K562 (cell line): ENCODE results near the gene ADIPOQ. TPM values are rescaled to one million over a fixed set of nuclear protein-coding genes. Genes with fewer than 3 reads are reported as not detected.

Experiments
- BRD9 ChIP-seq: fragments of 450-650 bp; IDR thresholded peaks from 2 replicates; pipeline ENCODE4 v1.6.1; 2018; ENCODE audit warnings: low read depth; ENCODE audit not compliant: partially characterized antibody
- C11orf30 ChIP-seq: fragments of 450-650 bp; IDR thresholded peaks from 2 replicates; pipeline ENCODE4 v1.6.1; 2016; ENCODE audit warnings: low read depth, mild to moderate bottlenecking
- CCNT2 ChIP-seq: IDR thresholded peaks from 2 replicates; pipeline ENCODE4 v1.6.1; 2011; ENCODE audit warnings: borderline replicate concordance, low read depth, mild to moderate bottlenecking, moderate library complexity, mixed read lengths, low read length; ENCODE audit not compliant: insufficient read length; ENCODE audit errors: extremely low read depth
- DPF2 ChIP-seq: fragments of 450-650 bp; IDR thresholded peaks from 2 replicates; pipeline ENCODE4 v1.6.1; 2016
- ETV1 ChIP-seq: fragments of 450-650 bp; conservative IDR thresholded peaks from 2 replicates; pipeline ENCODE4 v1.6.1; 2016; ENCODE audit warnings: missing genetic modification characterization, control low read depth, low read depth, missing compliant biosample characterization
- JUND ChIP-seq, 2 experiments: IDR thresholded peaks; 2 replicates in 1 of 2; 3 replicates in 1 of 2; pipeline ENCODE4 v1.6.1; 2011; ENCODE audit warnings: borderline replicate concordance in 2 of 2, low read depth in 2 of 2, low read length in 2 of 2, improper control_type of control experiment in 1 of 2, missing biosample characterization in 1 of 2, missing genetic modification characterization in 1 of 2, missing genetic modification reagents in 1 of 2
- KLF6 ChIP-seq: fragments of 250-450 bp; sonication (Bioruptor Pico); IDR thresholded peaks from 2 replicates; pipeline ENCODE4 v1.4.0; 2020; ENCODE audit warnings: mild to moderate bottlenecking, moderate library complexity, borderline replicate concordance
- PTRF ChIP-seq: fragments of 450-650 bp; IDR thresholded peaks from 2 replicates; pipeline ENCODE4 v1.6.1; 2016; ENCODE audit warnings: mild to moderate bottlenecking, missing genetic modification characterization, missing compliant biosample characterization
- SMARCE1 ChIP-seq: fragments of 450-650 bp; IDR thresholded peaks from 2 replicates; pipeline ENCODE4 v1.7.1; 2016; ENCODE audit warnings: mild to moderate bottlenecking
- TBL1XR1 ChIP-seq, 2 experiments: IDR thresholded peaks; 2 replicates each; pipeline ENCODE4 v1.6.1; 2012; ENCODE audit warnings: improper control_type of control experiment in 2 of 2, low read length in 2 of 2, mild to moderate bottlenecking in 1 of 2
- ZKSCAN8 ChIP-seq: fragments of 200-800 bp; sonication (Bioruptor generic); IDR thresholded peaks from 2 replicates; pipeline ENCODE4 v1.6.1; 2016; ENCODE audit warnings: missing genetic modification characterization, missing compliant biosample characterization
- polyA plus RNA-seq, 8 experiments: library from polyadenylated mRNA; depleted of rRNA in 4 of 8; stranded (reverse) in 5 of 8; unstranded in 3 of 8; fragments of >200 nt; fragmentation: Nextera tagmentation in 2 of 8; fragmentation: Illumina TruSeq in 1 of 8; extraction: Ambion mirVana in 2 of 8; extraction: Trizol in 1 of 8; gene quantifications; 2 replicates each; pipeline versions ENCODE4 v1.2.1 to v1.2.3, GENCODE V29; 2011 to 2014; ENCODE audit warnings: inconsistent platforms in 1 of 8, missing spikeins in 1 of 8
- total RNA-seq, 7 experiments: library from RNA; depleted of rRNA in 6 of 7; stranded (reverse); fragments of >200 nt in 6 of 7; fragmentation: Illumina TruSeq in 2 of 7; extraction: Trizol in 2 of 7; gene quantifications; 2 replicates each; pipeline versions ENCODE4 v1.2.1 to v1.2.3, GENCODE V29; 2011 to 2021; ENCODE audit warnings: low replicate concordance in 1 of 7
- TF ChIP-seq, protein P1 (sequence below), 3 experiments: fragments of 200-800 bp in 1 of 3; fragments of 250-450 bp in 1 of 3; fragments of 450-650 bp in 1 of 3; sonication (Bioruptor Pico) in 1 of 3; sonication (Bioruptor generic) in 1 of 3; formaldehyde crosslinking in 1 of 3; IDR thresholded peaks; 2 replicates each; pipeline versions ENCODE4 v1.6.1 to v1.8.0; 2016 to 2022; ENCODE audit warnings: mild to moderate bottlenecking in 2 of 3, missing genetic modification characterization in 2 of 3, missing compliant biosample characterization in 1 of 3, moderate library complexity in 1 of 3
- TF ChIP-seq, protein P2 (sequence below): sonication (generic); formaldehyde crosslinking; IDR thresholded peaks from 2 replicates; pipeline ENCODE4 v1.8.0; 2022; ENCODE audit warnings: mild to moderate bottlenecking, missing genetic modification reagents
- TF ChIP-seq, protein P3 (sequence below), 2 experiments: fragments of 450-650 bp; IDR thresholded peaks; 2 replicates each; pipeline ENCODE4 v1.6.1; 2016

ADIPOQ gene
- total and polyA plus RNA-seq, 9 of the 15 experiments (the other 6 are each of a cell fraction or from before 2014, with no cell fraction given), result 0.01 to 0.04 (median 0.03) TPM; not detected in 4

DNA sequence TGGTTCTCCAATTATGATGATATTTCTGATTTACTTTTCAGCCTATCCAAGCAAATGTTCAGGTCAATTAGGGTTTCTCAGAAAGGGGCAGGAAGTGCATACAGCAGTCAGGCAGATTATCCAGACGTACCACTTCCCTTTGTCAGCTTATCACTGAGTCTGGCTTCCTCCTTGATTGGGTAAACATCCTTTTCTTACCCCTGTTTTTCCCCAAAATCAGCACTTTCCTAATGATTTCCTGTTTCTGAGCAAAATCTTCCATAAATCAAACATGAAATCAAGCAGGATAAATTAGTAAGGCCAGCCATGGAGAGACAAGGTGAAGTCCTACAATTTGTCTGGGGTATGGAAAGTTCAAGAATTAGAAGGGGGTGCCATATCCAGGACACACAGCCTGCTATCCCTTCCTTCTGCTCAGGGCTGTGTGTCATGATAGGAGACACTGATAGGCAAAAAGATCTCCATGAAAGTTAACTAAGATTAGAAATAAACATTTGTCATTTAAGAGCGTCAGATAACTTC, 29.0 kb downstream of the ADIPOQ start (continued):
- TF ChIP-seq KLF6 (CRISPR knock-in tag) (no peak), C11orf30 (peak; percentile 93), TBL1XR1 (IDR thresholded peaks at IDR 0.05; ENCODE audit: low read length in 2 of 2) (peak in 1 of 2 experiments; percentile 70; a peak in 2 of 4 replicates), BRD9 (peak; percentile 93), PTRF (tag) (no peak), ETV1 (tag) (peak; percentile 96), CCNT2 (peak; percentile 66), SMARCE1 (peak; percentile 77), ZKSCAN8 (CRISPR knock-in tag) (peak; percentile 96), DPF2 (peak; percentile 90), JUND (IDR thresholded peaks at IDR 0.05; ENCODE audit: borderline replicate concordance, low read depth, low read length) (peak; percentile 59; the same call in 1 of the 2 replicates), JUND (tag; IDR thresholded peaks at IDR 0.05; ENCODE audit: borderline replicate concordance, low read depth, low read length) (peak; percentile 64; the same call in 1 of the 3 replicates)
- TF ChIP-seq, protein P1, sequence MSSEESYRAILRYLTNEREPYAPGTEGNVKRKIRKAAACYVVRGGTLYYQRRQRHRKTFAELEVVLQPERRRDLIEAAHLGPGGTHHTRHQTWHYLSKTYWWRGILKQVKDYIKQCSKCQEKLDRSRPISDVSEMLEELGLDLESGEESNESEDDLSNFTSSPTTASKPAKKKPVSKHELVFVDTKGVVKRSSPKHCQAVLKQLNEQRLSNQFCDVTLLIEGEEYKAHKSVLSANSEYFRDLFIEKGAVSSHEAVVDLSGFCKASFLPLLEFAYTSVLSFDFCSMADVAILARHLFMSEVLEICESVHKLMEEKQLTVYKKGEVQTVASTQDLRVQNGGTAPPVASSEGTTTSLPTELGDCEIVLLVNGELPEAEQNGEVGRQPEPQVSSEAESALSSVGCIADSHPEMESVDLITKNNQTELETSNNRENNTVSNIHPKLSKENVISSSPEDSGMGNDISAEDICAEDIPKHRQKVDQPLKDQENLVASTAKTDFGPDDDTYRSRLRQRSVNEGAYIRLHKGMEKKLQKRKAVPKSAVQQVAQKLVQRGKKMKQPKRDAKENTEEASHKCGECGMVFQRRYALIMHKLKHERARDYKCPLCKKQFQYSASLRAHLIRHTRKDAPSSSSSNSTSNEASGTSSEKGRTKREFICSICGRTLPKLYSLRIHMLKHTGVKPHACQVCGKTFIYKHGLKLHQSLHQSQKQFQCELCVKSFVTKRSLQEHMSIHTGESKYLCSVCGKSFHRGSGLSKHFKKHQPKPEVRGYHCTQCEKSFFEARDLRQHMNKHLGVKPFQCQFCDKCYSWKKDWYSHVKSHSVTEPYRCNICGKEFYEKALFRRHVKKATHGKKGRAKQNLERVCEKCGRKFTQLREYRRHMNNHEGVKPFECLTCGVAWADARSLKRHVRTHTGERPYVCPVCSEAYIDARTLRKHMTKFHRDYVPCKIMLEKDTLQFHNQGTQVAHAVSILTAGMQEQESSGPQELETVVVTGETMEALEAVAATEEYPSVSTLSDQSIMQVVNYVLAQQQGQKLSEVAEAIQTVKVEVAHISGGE (CRISPR knock-in tag; IDR thresholded peaks at IDR 0.05), result peak in 2 of 3 experiments; percentile 77 to 97; a peak in 3 of 6 replicates
- TF ChIP-seq, protein P2, sequence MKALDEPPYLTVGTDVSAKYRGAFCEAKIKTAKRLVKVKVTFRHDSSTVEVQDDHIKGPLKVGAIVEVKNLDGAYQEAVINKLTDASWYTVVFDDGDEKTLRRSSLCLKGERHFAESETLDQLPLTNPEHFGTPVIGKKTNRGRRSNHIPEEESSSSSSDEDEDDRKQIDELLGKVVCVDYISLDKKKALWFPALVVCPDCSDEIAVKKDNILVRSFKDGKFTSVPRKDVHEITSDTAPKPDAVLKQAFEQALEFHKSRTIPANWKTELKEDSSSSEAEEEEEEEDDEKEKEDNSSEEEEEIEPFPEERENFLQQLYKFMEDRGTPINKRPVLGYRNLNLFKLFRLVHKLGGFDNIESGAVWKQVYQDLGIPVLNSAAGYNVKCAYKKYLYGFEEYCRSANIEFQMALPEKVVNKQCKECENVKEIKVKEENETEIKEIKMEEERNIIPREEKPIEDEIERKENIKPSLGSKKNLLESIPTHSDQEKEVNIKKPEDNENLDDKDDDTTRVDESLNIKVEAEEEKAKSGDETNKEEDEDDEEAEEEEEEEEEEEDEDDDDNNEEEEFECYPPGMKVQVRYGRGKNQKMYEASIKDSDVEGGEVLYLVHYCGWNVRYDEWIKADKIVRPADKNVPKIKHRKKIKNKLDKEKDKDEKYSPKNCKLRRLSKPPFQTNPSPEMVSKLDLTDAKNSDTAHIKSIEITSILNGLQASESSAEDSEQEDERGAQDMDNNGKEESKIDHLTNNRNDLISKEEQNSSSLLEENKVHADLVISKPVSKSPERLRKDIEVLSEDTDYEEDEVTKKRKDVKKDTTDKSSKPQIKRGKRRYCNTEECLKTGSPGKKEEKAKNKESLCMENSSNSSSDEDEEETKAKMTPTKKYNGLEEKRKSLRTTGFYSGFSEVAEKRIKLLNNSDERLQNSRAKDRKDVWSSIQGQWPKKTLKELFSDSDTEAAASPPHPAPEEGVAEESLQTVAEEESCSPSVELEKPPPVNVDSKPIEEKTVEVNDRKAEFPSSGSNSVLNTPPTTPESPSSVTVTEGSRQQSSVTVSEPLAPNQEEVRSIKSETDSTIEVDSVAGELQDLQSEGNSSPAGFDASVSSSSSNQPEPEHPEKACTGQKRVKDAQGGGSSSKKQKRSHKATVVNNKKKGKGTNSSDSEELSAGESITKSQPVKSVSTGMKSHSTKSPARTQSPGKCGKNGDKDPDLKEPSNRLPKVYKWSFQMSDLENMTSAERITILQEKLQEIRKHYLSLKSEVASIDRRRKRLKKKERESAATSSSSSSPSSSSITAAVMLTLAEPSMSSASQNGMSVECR (CRISPR knock-in tag), result no peak
- TF ChIP-seq, protein P3, sequence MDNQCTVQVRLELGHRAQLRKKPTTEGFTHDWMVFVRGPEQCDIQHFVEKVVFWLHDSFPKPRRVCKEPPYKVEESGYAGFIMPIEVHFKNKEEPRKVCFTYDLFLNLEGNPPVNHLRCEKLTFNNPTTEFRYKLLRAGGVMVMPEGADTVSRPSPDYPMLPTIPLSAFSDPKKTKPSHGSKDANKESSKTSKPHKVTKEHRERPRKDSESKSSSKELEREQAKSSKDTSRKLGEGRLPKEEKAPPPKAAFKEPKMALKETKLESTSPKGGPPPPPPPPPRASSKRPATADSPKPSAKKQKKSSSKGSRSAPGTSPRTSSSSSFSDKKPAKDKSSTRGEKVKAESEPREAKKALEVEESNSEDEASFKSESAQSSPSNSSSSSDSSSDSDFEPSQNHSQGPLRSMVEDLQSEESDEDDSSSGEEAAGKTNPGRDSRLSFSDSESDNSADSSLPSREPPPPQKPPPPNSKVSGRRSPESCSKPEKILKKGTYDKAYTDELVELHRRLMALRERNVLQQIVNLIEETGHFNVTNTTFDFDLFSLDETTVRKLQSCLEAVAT (IDR thresholded peaks at IDR 0.05), result 0 out of 4 replicates have a peak, but pooled peaks of 1 of the 2 experiments have one; percentile 17
